Endodermal cell (in vitro differentiated cells): ENCODE results near the gene TMEM272. TPM values are rescaled to one million over a fixed set of nuclear protein-coding genes. Genes with fewer than 3 reads are reported as not detected.

ENCODE experiments used
- DNase-seq: peaks from one replicate; pipeline ENCODE4 v3.0.0-alpha.2; 2017
- H3K27ac ChIP-seq: 2 replicates; pipeline ENCODE4 v1.5.1; 2013; ENCODE audit warnings: mild to moderate bottlenecking, low read depth, low read length, moderate library complexity
- H3K27me3 ChIP-seq: 2 replicates; pipeline ENCODE4 v1.6.1; 2013; ENCODE audit warnings: mild to moderate bottlenecking, low read length, moderate library complexity; ENCODE audit not compliant: insufficient read depth, control insufficient read depth, poor library complexity, severe bottlenecking
- H3K36me3 ChIP-seq: 2 replicates; pipeline ENCODE4 v1.7.0; 2013; ENCODE audit warnings: mild to moderate bottlenecking, low read length, moderate library complexity; ENCODE audit not compliant: control insufficient read depth, insufficient read depth
- H3K4me1 ChIP-seq: one replicate; pipeline ENCODE4 v1.7.0; 2013; ENCODE audit warnings: low read length; ENCODE audit not compliant: control insufficient read depth, insufficient read depth
- H3K4me3 ChIP-seq: 2 replicates; pipeline ENCODE4 v1.5.1; 2013; ENCODE audit warnings: mild to moderate bottlenecking, low read length, moderate library complexity
- H3K9ac ChIP-seq: 2 replicates; pipeline ENCODE4 v1.6.1; 2013; ENCODE audit warnings: mild to moderate bottlenecking, low read length, moderate library complexity; ENCODE audit not compliant: poor library complexity, severe bottlenecking; ENCODE audit errors: extremely low read depth
- H3K9me3 ChIP-seq: 2 replicates; pipeline ENCODE4 v1.6.1; 2013; ENCODE audit warnings: mild to moderate bottlenecking, low read length, moderate library complexity; ENCODE audit not compliant: control insufficient read depth
- H3K27ac Mint-ChIP-seq: 2 replicates; pipeline ENCODE4 v1.8.0; 2020; ENCODE audit warnings: mixed read lengths
- H3K27me3 Mint-ChIP-seq: 2 replicates; pipeline ENCODE4 v1.8.0; 2021; ENCODE audit warnings: mild to moderate bottlenecking, mixed read lengths; ENCODE audit not compliant: insufficient read depth
- H3K36me3 Mint-ChIP-seq: 2 replicates; pipeline ENCODE4 v1.8.0; 2020; ENCODE audit warnings: low read depth, mixed read lengths
- H3K4me1 Mint-ChIP-seq: 2 replicates; pipeline ENCODE4 v1.8.0; 2020; ENCODE audit warnings: mixed read lengths
- H3K4me3 Mint-ChIP-seq: 2 replicates; pipeline ENCODE4 v1.8.0; 2020; ENCODE audit warnings: mild to moderate bottlenecking, moderate library complexity, mixed read lengths
- H3K9me3 Mint-ChIP-seq: 2 replicates; pipeline ENCODE4 v1.8.0; 2020; ENCODE audit warnings: mild to moderate bottlenecking, mixed read lengths
- CTCF ChIP-seq: fragments of 200-600 bp; sonication (generic); conservative IDR thresholded peaks from 2 replicates; pipeline ENCODE4 v1.5.0; 2021; ENCODE audit warnings: antibody characterized with exemption, mild to moderate bottlenecking
- WGBS, 2 experiments: methylation state at CpG; one replicate each; pipeline versions ENCODE4 v1.1.5 to v1.1.7; 2013; ENCODE audit warnings: missing lambda C conversion rate in 2 of 2, mixed read lengths in 1 of 2; ENCODE audit not compliant: insufficient coverage in 1 of 2, insufficient read length in 1 of 2; 5-methylcytosine and 5-hydroxymethylcytosine counted together
- total RNA-seq, 2 donors: library from RNA; stranded (reverse); fragmentation: NEBNext Ultra II Directional in 1 of 2; extraction: Animal tissue kit (Norgen Biotek cat#: 25700) in 1 of 2; gene quantifications; 2 replicates in 1 of 2; 3 replicates in 1 of 2; pipeline ENCODE4 v1.2.1, GENCODE V29; 2021

The TMEM272 gene
- total RNA-seq, 2 donors from 2014 or later: 0.62 TPM

GRCh38 chr13:51840917-51841316 is 4.1 kb downstream of the TMEM272 start:
- Histone ChIP-seq H3K9ac (no peak overlapping the region), H3K36me3 (no peaks in the 10 kb centered on the region), H3K4me1 (peaks cover 20% of the 10 kb centered on the region), H3K4me3 (no peak overlapping the region), H3K27ac (no peak overlapping the region), H3K9me3 (no peaks in the 10 kb centered on the region), H3K27me3 (no peaks in the 10 kb centered on the region)
- WGBS, 2 experiments: 82 to 91% methylated on average over 5 to 6 of the region's 6 CpGs
- Mint-ChIP-seq H3K27ac (no peak overlapping the region), H3K27me3 (no peaks in the 10 kb centered on the region), H3K36me3 (no peaks in the 10 kb centered on the region), H3K4me1 (peaks cover 46% of the 10 kb centered on the region), H3K9me3 (no peaks in the 10 kb centered on the region), H3K4me3 (no peak overlapping the region)
- DNase-seq: peak; percentile 25
- TF ChIP-seq CTCF: no peak

GRCh38 chr13:51839711-51840540 is 5.1 kb downstream of the TMEM272 start:
- Histone ChIP-seq H3K4me1 (peaks cover 20% of the 10 kb centered on the region), H3K27me3 (no peaks in the 10 kb centered on the region), H3K4me3 (no peak overlapping the region), H3K27ac (no peak overlapping the region), H3K9me3 (no peaks in the 10 kb centered on the region), H3K9ac (no peak overlapping the region), H3K36me3 (no peaks in the 10 kb centered on the region)
- WGBS, 2 experiments: 93 to 96% methylated on average over 5 to 10 of the region's 10 CpGs
- H3K4me1 Mint-ChIP-seq: peaks cover 44% of the 10 kb centered on the region
- no peak for DNase-seq
- no peak for TF ChIP-seq CTCF
- H3K9me3 Mint-ChIP-seq: no peaks in the 10 kb centered on the region
- H3K27me3 Mint-ChIP-seq: no peaks in the 10 kb centered on the region
- H3K27ac Mint-ChIP-seq: no peak overlapping the region
- H3K36me3 Mint-ChIP-seq: no peaks in the 10 kb centered on the region
- H3K4me3 Mint-ChIP-seq: no peak overlapping the region

GRCh38 chr13:51838240-51838846 is 6.6 kb downstream of the TMEM272 start:
- no peaks in the 10 kb centered on the region for H3K27me3 ChIP-seq
- no peak overlapping the region for H3K27ac ChIP-seq
- no peak for TF ChIP-seq CTCF
- DNase-seq: no peak
- H3K4me3 Mint-ChIP-seq: no peak overlapping the region
- peaks cover 30% of the 10 kb centered on the region for H3K4me1 Mint-ChIP-seq
- peak overlapping the region; percentile 13 for H3K27ac Mint-ChIP-seq
- no peaks in the 10 kb centered on the region for H3K9me3 Mint-ChIP-seq
- peaks cover 11% of the 10 kb centered on the region for H3K4me1 ChIP-seq
- no peaks in the 10 kb centered on the region for H3K27me3 Mint-ChIP-seq
- no peaks in the 10 kb centered on the region for H3K36me3 ChIP-seq
- H3K36me3 Mint-ChIP-seq: no peaks in the 10 kb centered on the region
- no peaks in the 10 kb centered on the region for H3K9me3 ChIP-seq
- WGBS, 2 experiments: 96 to 100% methylated on average over 6 to 8 of the region's 8 CpGs
- H3K4me3 ChIP-seq: no peak overlapping the region
- no peak overlapping the region for H3K9ac ChIP-seq
